Spleen (tissue), 11 donors: ENCODE results near the gene GABBR2. TPM values are rescaled to one million over a fixed set of nuclear protein-coding genes. Genes with fewer than 3 reads are reported as not detected.
A peak's percentile ranks its signal among the peaks of the same experiment; 100 is the strongest.

Experiments used
- DNase-seq: peaks from one replicate; pipeline ENCODE4 v3.0.0-alpha.2; 2020
- H3K27ac ChIP-seq, 8 donors: fragments of 200-600 bp; sonication (generic) in 7 of 8; 1 replicate in 4 of 8; 2 replicates in 4 of 8; pipeline versions ENCODE4 v1.5.0 to v1.8.0; 2016 to 2021; ENCODE audit warnings: inconsistent platforms in 4 of 8, mild to moderate bottlenecking in 4 of 8, moderate library complexity in 1 of 8
- H3K27me3 ChIP-seq, 7 donors: fragments of 200-600 bp; sonication (generic) in 6 of 7; replicated peaks in 1 of 7; 1 replicate in 4 of 7; 2 replicates in 3 of 7; pipeline versions ENCODE4 v1.5.0 to v1.8.0; 2016 to 2021; ENCODE audit warnings: inconsistent platforms in 3 of 7, mild to moderate bottlenecking in 1 of 7
- H3K36me3 ChIP-seq, 6 donors: fragments of 200-600 bp; sonication (generic) in 5 of 6; 1 replicate in 4 of 6; 2 replicates in 2 of 6; pipeline versions ENCODE4 v1.5.0 to v1.8.0; 2016 to 2021; ENCODE audit warnings: inconsistent platforms in 2 of 6
- H3K4me1 ChIP-seq, 6 donors: fragments of 200-600 bp; sonication (generic) in 5 of 6; 1 replicate in 3 of 6; 2 replicates in 3 of 6; pipeline versions ENCODE4 v1.5.0 to v1.8.0; 2016 to 2021; ENCODE audit warnings: inconsistent platforms in 3 of 6
- H3K4me3 ChIP-seq, 8 donors: fragments of 200-600 bp; sonication (generic) in 7 of 8; 1 replicate in 4 of 8; 2 replicates in 4 of 8; pipeline versions ENCODE4 v1.5.0 to v1.8.0; 2016 to 2021; ENCODE audit warnings: inconsistent platforms in 4 of 8, mild to moderate bottlenecking in 4 of 8, moderate library complexity in 2 of 8
- H3K9me3 ChIP-seq, 8 donors: fragments of 200-600 bp; sonication (generic) in 7 of 8; 1 replicate in 4 of 8; 2 replicates in 4 of 8; pipeline versions ENCODE4 v1.5.0 to v1.8.0; 2016 to 2021; ENCODE audit warnings: inconsistent platforms in 4 of 8
- POLR2A ChIP-seq, 3 donors: fragments of 450-650 bp; IDR thresholded peaks; one replicate each; pipeline ENCODE4 v1.5.1; 2017; ENCODE audit warnings: antibody characterized with exemption in 3 of 3, mild to moderate bottlenecking in 1 of 3
- POLR2AphosphoS5 ChIP-seq, 3 donors: sonication (generic); formaldehyde crosslinking; IDR thresholded peaks; one replicate each; pipeline ENCODE4 v1.5.1; 2017; ENCODE audit warnings: antibody characterized with exemption in 3 of 3
- WGBS, 5 donors: extraction: QIAGEN DNeasy Blood & Tissue Kit in 3 of 5; methylation state at CpG; one replicate each; pipeline versions ENCODE4 v1.1.5 to v1.1.7; 2013 to 2018; 5-methylcytosine and 5-hydroxymethylcytosine counted together
- intact Hi-C: fragments of 100-400 bp; cut with DNase I; formaldehyde crosslinking; loops from one replicate; pipeline ENCODE4 v1.15.0; 2023; ENCODE audit warnings: low total_unique reads
- polyA plus RNA-seq, 3 donors: library from polyadenylated mRNA; stranded (reverse); fragments of 200-250 nt; gene quantifications; one replicate each; pipeline ENCODE4 v1.2.1, GENCODE V29; 2013
- total RNA-seq, 7 donors: library from RNA; depleted of rRNA in 3 of 7; stranded (reverse); fragments of >200 nt in 3 of 7; fragmentation: NEBNext Ultra II Directional in 4 of 7; extraction: Animal tissue kit (Norgen Biotek cat#: 25700) in 4 of 7; gene quantifications; one replicate each; pipeline versions ENCODE4 v1.1.0 to v1.2.1, GENCODE V29; 2016 to 2021
- TF ChIP-seq, protein P1 (sequence below), 11 experiments: fragments of 200-600 bp in 7 of 11; fragments of 450-650 bp in 4 of 11; sonication (generic) in 4 of 11; IDR thresholded peaks in 8 of 11; conservative IDR thresholded peaks in 3 of 11; 1 replicate in 7 of 11; 2 replicates in 4 of 11; pipeline versions ENCODE4 v1.4.0 to v1.8.0; 2016 to 2021; ENCODE audit warnings: antibody characterized with exemption in 11 of 11, inconsistent platforms in 4 of 11, mild to moderate bottlenecking in 1 of 11
- donor health status: healthy with polysubstance abuse.
- donor health status: DM: no; HTN: no; CAD: no; lungs with moderate emphysema.
- donor health status: DM: no; HTN: no; CAD: no.
- donor health status: Bipolar disorder and iron deficiency.
- donor health status: healthy.
- donor health status: DM: no; HTN: no; CAD: no.
- donor health status: DM: yes; HTN: yes; CAD: no.

The GABBR2 gene
- total and polyA plus RNA-seq, 10 donors, result 0.03 to 0.32 (median 0.07) TPM; not detected in 7

DNA sequence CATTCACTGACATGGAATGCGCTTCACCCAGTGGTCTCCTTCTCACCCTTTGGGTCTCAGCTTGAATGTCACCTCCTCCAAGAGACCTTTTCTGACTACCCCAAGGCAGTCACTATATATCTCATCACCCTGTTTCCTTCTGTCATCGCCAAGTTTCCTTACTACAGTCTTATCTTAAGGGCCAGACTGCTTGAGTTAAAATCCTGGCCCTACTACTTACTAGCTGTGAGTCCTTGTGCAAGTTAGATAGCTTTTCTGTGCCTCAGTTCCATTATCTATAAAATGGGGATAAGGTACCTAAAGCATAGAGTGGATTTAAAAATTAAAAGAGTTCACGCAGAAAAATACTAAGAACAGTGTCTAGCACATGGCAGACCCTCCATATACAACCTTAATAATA, 132.4 kb downstream of the GABBR2 start:
- Histone ChIP-seq H3K36me3 (no peaks in the 10 kb centered on the region), H3K27me3 (peaks cover 0 to 66% (median 0%) of the 10 kb centered on the region in 7 donors), H3K9me3 (no peaks in the 10 kb centered on the region), H3K27ac (no peak overlapping the region), H3K4me1 (peaks cover 0 to 14% (median 8%) of the 10 kb centered on the region in 6 donors), H3K4me3 (no peak overlapping the region)
- no peak for DNase-seq
- WGBS, 5 donors, result 66 to 72% (median 71%) methylated on average over 3 of the region's 3 CpGs
- intact Hi-C loops, result no loop called here
- TF ChIP-seq POLR2A (IDR thresholded peaks at IDR 0.05), result no peak

DNA sequence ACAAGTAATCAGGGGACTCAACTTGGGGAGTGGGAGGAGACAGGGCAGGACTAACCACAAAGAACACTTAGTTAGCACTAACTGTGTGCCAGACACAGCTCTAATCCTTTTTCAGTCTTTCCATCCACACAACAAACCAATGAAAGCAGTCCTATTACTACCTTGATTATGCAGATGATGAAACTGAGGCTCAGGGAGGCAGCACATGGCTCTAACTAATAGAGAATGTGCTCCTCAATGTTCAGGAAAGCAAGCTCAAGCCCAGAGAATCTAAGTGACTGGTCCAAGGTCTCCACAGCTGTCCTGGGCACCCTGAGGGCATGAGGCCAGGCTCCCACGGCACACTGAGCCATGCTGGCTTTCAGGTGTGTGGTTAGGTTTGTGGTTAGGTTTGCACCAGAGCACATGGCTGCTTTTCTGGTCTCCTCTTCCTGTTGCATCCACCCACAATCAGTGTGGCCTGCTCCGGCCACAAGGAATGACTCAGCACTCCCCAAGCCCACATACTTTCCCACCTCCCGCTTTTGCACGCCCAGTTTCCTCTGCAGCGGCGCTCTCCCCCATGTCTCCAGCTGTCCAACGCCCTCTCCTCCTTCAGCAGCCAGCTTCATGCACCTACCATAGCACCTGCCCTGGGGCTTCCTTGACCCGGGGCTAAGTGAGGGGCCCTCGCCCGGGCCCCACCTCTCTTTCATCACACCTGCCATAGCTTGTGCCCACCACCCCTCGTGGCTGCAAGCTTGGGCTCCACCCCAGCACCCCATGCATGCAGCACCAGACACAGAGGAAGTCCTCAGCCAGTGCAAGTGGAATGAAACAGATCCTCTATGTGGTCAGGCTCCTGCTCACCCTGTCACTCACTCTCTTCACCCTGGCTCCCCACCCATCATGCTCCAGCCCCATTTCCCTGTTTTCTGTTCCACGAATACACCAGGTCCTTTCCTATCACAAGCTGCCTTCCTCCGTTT, 133.1 kb downstream of the GABBR2 start:
- Histone ChIP-seq H3K36me3 (no peaks in the 10 kb centered on the region), H3K27ac (no peak overlapping the region), H3K9me3 (no peaks in the 10 kb centered on the region), H3K27me3 (peaks cover 0 to 68% (median 0%) of the 10 kb centered on the region in 7 donors), H3K4me1 (peaks cover 0 to 14% (median 8%) of the 10 kb centered on the region in 6 donors), H3K4me3 (no peak overlapping the region)
- peak; percentile 61 for DNase-seq
- 16 to 43% (median 24%) methylated on average over 13 of the region's 13 CpGs for WGBS, 5 donors
- intact Hi-C loops, result no loop called here
- no peak for TF ChIP-seq POLR2A (IDR thresholded peaks at IDR 0.05)
- no peak for TF ChIP-seq POLR2AphosphoS5 (IDR thresholded peaks at IDR 0.05)
- TF ChIP-seq, protein P1, sequence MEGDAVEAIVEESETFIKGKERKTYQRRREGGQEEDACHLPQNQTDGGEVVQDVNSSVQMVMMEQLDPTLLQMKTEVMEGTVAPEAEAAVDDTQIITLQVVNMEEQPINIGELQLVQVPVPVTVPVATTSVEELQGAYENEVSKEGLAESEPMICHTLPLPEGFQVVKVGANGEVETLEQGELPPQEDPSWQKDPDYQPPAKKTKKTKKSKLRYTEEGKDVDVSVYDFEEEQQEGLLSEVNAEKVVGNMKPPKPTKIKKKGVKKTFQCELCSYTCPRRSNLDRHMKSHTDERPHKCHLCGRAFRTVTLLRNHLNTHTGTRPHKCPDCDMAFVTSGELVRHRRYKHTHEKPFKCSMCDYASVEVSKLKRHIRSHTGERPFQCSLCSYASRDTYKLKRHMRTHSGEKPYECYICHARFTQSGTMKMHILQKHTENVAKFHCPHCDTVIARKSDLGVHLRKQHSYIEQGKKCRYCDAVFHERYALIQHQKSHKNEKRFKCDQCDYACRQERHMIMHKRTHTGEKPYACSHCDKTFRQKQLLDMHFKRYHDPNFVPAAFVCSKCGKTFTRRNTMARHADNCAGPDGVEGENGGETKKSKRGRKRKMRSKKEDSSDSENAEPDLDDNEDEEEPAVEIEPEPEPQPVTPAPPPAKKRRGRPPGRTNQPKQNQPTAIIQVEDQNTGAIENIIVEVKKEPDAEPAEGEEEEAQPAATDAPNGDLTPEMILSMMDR (IDR thresholded peaks at IDR 0.05 in 8 of 11, conservative IDR thresholded peaks at IDR 0.05 in 3 of 11), result no peak

DNA sequence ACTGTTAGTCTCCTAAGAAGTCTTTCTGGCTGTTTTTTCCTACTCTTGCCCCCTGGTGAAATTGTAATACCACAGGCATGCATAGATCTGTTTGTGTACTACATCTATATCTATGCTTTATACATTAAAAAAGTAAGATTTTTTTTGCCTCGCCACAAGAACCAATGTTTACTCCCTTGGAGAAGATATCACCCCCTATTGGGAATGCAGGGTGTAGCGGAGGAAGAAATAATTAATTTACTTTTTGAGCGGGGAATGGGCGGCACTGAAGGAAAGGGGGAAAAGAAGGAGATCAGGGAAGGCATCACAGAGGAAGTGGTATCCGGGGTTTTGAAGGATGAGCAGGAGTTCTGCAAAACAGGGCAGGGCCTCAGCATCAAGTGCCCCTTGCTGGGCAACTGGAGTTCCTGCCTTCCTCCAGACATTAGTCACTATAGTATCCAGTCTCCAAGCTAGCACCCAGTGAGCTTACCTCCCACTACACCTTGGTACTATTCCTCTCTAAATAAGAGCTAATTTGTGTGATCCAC, 134.9 kb downstream of the GABBR2 start:
- no peak for DNase-seq
- Histone ChIP-seq H3K4me1 (peaks cover 0 to 14% (median 8%) of the 10 kb centered on the region in 6 donors), H3K27ac (no peak overlapping the region), H3K4me3 (no peak overlapping the region), H3K27me3 (peaks cover 0 to 58% (median 0%) of the 10 kb centered on the region in 7 donors), H3K9me3 (no peaks in the 10 kb centered on the region), H3K36me3 (no peaks in the 10 kb centered on the region)
- no peak for TF ChIP-seq POLR2A (IDR thresholded peaks at IDR 0.05)
- no peak for TF ChIP-seq POLR2AphosphoS5 (IDR thresholded peaks at IDR 0.05)
- TF ChIP-seq, protein P1 (IDR thresholded peaks at IDR 0.05 in 8 of 11, conservative IDR thresholded peaks at IDR 0.05 in 3 of 11), result no peak
- intact Hi-C loops, result no loop called here
- 85 to 92% (median 89%) methylated on average over 5 of the region's 5 CpGs for WGBS, 5 donors

DNA sequence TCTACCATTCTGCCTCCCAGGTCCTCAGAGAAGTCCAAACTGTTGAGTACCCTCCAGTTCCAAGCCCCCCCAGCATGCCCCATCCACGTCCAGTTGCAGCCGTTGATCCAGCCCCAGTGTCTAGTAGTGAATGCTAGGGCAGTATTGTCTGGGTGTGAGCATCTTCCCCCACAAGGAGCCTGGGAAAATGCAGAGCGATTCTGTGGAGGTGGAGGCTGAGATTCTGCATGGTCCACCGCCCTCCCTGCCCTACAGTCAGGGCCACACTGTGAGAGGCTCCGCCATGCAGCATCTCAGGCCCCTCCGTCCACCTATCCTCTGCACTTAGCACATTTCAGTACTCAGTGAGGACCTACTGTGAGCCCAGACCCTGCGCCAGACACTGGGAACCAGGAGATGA, 135.9 kb downstream of the GABBR2 start:
- peak; percentile 37 for DNase-seq
- Histone ChIP-seq H3K27me3 (peaks cover 0 to 54% (median 0%) of the 10 kb centered on the region in 7 donors), H3K9me3 (no peaks in the 10 kb centered on the region), H3K27ac (no peak overlapping the region), H3K4me3 (no peak overlapping the region), H3K4me1 (peaks cover 0 to 14% (median 8%) of the 10 kb centered on the region in 6 donors), H3K36me3 (no peaks in the 10 kb centered on the region)
- 73 to 87% (median 86%) methylated on average over 6 to 7 of the region's 7 CpGs for WGBS, 5 donors
- TF ChIP-seq POLR2A (IDR thresholded peaks at IDR 0.05) (no peak), POLR2AphosphoS5 (IDR thresholded peaks at IDR 0.05) (no peak)
- TF ChIP-seq, protein P1 (IDR thresholded peaks at IDR 0.05 in 8 of 11, conservative IDR thresholded peaks at IDR 0.05 in 3 of 11), result no peak
- intact Hi-C loops, result no loop called here
